HepG2 (cell line): ENCODE measurements around the gene NUP88. TPM values are rescaled to one million over a fixed set of nuclear protein-coding genes. Genes with fewer than 3 reads are reported as not detected.
A peak's percentile ranks its signal among the peaks of the same experiment; 100 is the strongest.

Experiments used
- ATAC-seq: fragments of 200-7000 bp; cut with Tn5 transposase; 3 replicates; pipeline ENCODE4 v1.9.1; 2020; ENCODE audit warnings: mild to moderate bottlenecking, moderate library complexity
- BruUV-seq: library from RNA; stranded (reverse); fragments of 400-500 nt; replicated peaks from 2 replicates; lab custom pipeline; 2021; lab: Mats Ljungman, UMichigan
- CTCF ChIA-PET: fragments of 300-600 bp; formaldehyde crosslinking; extraction: SDS; loops from one replicate; lab custom pipeline; 2021; ENCODE audit warnings: low total read pairs, inconsistent platforms, low intra/inter-chr PET ratio; lab: Yijun Ruan, JAX
- POLR2A ChIA-PET: fragments of 350-600 bp; sonication (Branson Sonifier 250); formaldehyde crosslinking; loops from one replicate; lab custom pipeline; 2020; ENCODE audit warnings: antibody characterized with exemption, inconsistent platforms; lab: Yijun Ruan, JAX
- DNase-seq: peaks from one replicate; pipeline ENCODE4 v3.0.0-alpha.2; 2015; ENCODE audit warnings: low spot score
- FAIRE-seq: peaks from 3 replicates; lab custom pipeline; 2011; peaks lifted over from hg19 to GRCh38; lab: Jason Lieb, UNC
- H2AFZ ChIP-seq: one replicate; pipeline ENCODE4 v1.6.1; 2011; ENCODE audit warnings: low read length, inconsistent platforms
- H3K27ac ChIP-seq: fragments of 300-600 bp; 3 replicates; pipeline ENCODE4 v1.8.0; 2011; ENCODE audit warnings: mixed run types, mild to moderate bottlenecking, mixed read lengths, low read length, inconsistent platforms; ENCODE audit not compliant: insufficient read depth; ENCODE audit errors: extremely low read length
- H3K27me3 ChIP-seq, 2 experiments: fragments of 200-600 bp in 1 of 2; 2 replicates in 1 of 2; 3 replicates in 1 of 2; pipeline versions ENCODE4 v1.6.0 to v1.8.0; 2011; ENCODE audit warnings: low read length in 2 of 2, mild to moderate bottlenecking in 2 of 2, moderate library complexity in 2 of 2, inconsistent platforms in 1 of 2; ENCODE audit not compliant: insufficient read depth in 2 of 2, control insufficient read depth in 1 of 2
- H3K36me3 ChIP-seq, 2 experiments: fragments of 200-600 bp in 1 of 2; replicated peaks in 1 of 2; 2 replicates in 1 of 2; 3 replicates in 1 of 2; pipeline versions ENCODE4 v1.5.1 to v1.8.0; 2011; ENCODE audit warnings: low read length in 2 of 2, inconsistent platforms in 1 of 2; ENCODE audit not compliant: insufficient read depth in 2 of 2, control insufficient read depth in 1 of 2
- H3K4me1 ChIP-seq: 2 replicates; pipeline ENCODE4 v1.5.1; 2012; ENCODE audit warnings: low read length, inconsistent platforms; ENCODE audit not compliant: insufficient read depth
- H3K4me2 ChIP-seq: 2 replicates; pipeline ENCODE4 v1.6.0; 2011; ENCODE audit warnings: low read depth, low read length, inconsistent platforms
- H3K4me3 ChIP-seq, 3 experiments: fragments of 200-600 bp in 1 of 3; sonication (generic), shearing (Covaris generic) in 1 of 3; replicated peaks in 1 of 3; 2 replicates each; pipeline ENCODE4 v1.5.1; 2011 to 2016; ENCODE audit warnings: low read length in 3 of 3, inconsistent platforms in 2 of 3, low read depth in 2 of 3, mild to moderate bottlenecking in 2 of 3, control low read depth in 1 of 3, mixed read lengths in 1 of 3; ENCODE audit not compliant: insufficient read depth in 1 of 3
- H3K79me2 ChIP-seq: one replicate; pipeline ENCODE4 v1.6.1; 2011; ENCODE audit warnings: low read length, inconsistent platforms; ENCODE audit not compliant: insufficient read depth
- H3K9ac ChIP-seq: 2 replicates; pipeline ENCODE4 v1.6.0; 2011; ENCODE audit warnings: mild to moderate bottlenecking, low read depth, low read length, inconsistent platforms; ENCODE audit not compliant: insufficient read depth
- H3K9me3 ChIP-seq: 2 replicates; pipeline ENCODE4 v1.5.1; 2012; ENCODE audit warnings: mild to moderate bottlenecking, low read length
- H4K20me1 ChIP-seq: 2 replicates; pipeline ENCODE4 v1.6.0; 2011; ENCODE audit warnings: inconsistent platforms, mild to moderate bottlenecking, low read length, moderate library complexity; ENCODE audit not compliant: insufficient read depth
- ARID3A ChIP-seq: IDR thresholded peaks from 2 replicates; pipeline ENCODE4 v1.6.1; 2012; ENCODE audit warnings: low read depth, low read length, improper control_type of control experiment
- ATF4 ChIP-seq, 2 experiments: fragments of 450-650 bp in 1 of 2; sonication (generic) in 1 of 2; formaldehyde crosslinking; IDR thresholded peaks; 2 replicates each; pipeline versions ENCODE4 v1.5.0 to v1.8.0; 2020 to 2022; ENCODE audit warnings: mild to moderate bottlenecking in 1 of 2, missing genetic modification reagents in 1 of 2
- CCAR2 ChIP-seq: fragments of 200-400 bp; formaldehyde crosslinking; optimal IDR thresholded peaks from 2 replicates; pipeline ENCODE3; 2018; ENCODE audit warnings: low read depth, mild to moderate bottlenecking, low read length, moderate library complexity
- ELF3 ChIP-seq: IDR thresholded peaks from 2 replicates; pipeline ENCODE4 v1.6.1; 2016; ENCODE audit warnings: missing genetic modification reagents, missing compliant biosample characterization
- FOXO4 ChIP-seq: sonication (generic); formaldehyde crosslinking; conservative IDR thresholded peaks from 2 replicates; pipeline ENCODE4 v1.8.1; 2023; ENCODE audit warnings: missing genetic modification reagents
- GRHL1 ChIP-seq: sonication (generic); formaldehyde crosslinking; conservative IDR thresholded peaks from 2 replicates; pipeline ENCODE4 v1.8.0; 2022; ENCODE audit warnings: missing genetic modification reagents
- KAT8 ChIP-seq: IDR thresholded peaks from 2 replicates; pipeline ENCODE4 v1.6.1; 2016; ENCODE audit warnings: missing genetic modification reagents, missing compliant biosample characterization
- MZF1 ChIP-seq: sonication (generic); formaldehyde crosslinking; IDR thresholded peaks from 2 replicates; pipeline ENCODE4 v1.8.1; 2023; ENCODE audit warnings: mild to moderate bottlenecking, missing genetic modification reagents, borderline replicate concordance
- ONECUT2 ChIP-seq: sonication (generic); formaldehyde crosslinking; IDR thresholded peaks from 2 replicates; pipeline ENCODE4 v1.4.0; 2020; ENCODE audit warnings: missing genetic modification reagents
- PAX8 ChIP-seq: sonication (generic); formaldehyde crosslinking; IDR thresholded peaks from 2 replicates; pipeline ENCODE4 v1.8.0; 2022; ENCODE audit warnings: mild to moderate bottlenecking, missing genetic modification reagents, borderline replicate concordance
- STAT5B ChIP-seq: sonication (generic); formaldehyde crosslinking; IDR thresholded peaks from 2 replicates; pipeline ENCODE4 v1.4.0; 2020; ENCODE audit warnings: missing genetic modification reagents
- ZBTB4 ChIP-seq: sonication (generic); formaldehyde crosslinking; IDR thresholded peaks from 2 replicates; pipeline ENCODE4 v1.4.0; 2020; ENCODE audit warnings: missing genetic modification reagents, mild to moderate bottlenecking, borderline replicate concordance
- ZNF282 ChIP-seq: fragments of 450-650 bp; IDR thresholded peaks from 2 replicates; pipeline ENCODE4 v1.6.1; 2018; ENCODE audit not compliant: partially characterized antibody
- ZNF556 ChIP-seq: sonication (generic); formaldehyde crosslinking; IDR thresholded peaks from 2 replicates; pipeline ENCODE4 v1.4.0; 2020; ENCODE audit warnings: mild to moderate bottlenecking, missing genetic modification reagents, borderline replicate concordance
- WGBS: methylation state at CpG from one replicate; pipeline ENCODE4 v1.1.6; 2017; ENCODE audit warnings: low lambda C conversion rate; 5-methylcytosine and 5-hydroxymethylcytosine counted together
- in situ Hi-C: cut with HindIII; loops from 2 replicates; pipeline ENCODE4 v1.10.0; 2017; ENCODE audit warnings: low pct_unique_long_range_greater_than_20kb; ENCODE audit not compliant: extremely low pct_ligation_motif_present
- intact Hi-C: fragments of 100-400 bp; cut with micrococcal nuclease; formaldehyde crosslinking; loops from one replicate; pipeline ENCODE4 v1.10.0; 2022; ENCODE audit not compliant: unreplicated experiment
- polyA plus RNA-seq, 8 experiments: library from polyadenylated mRNA; depleted of rRNA in 3 of 8; stranded (reverse) in 7 of 8; unstranded in 1 of 8; fragments of >200 nt; fragmentation: Illumina TruSeq in 4 of 8; extraction: Trizol in 4 of 8; gene quantifications; 2 replicates each; pipeline versions ENCODE4 v1.2.1 to v1.2.3, GENCODE V29; 2011 to 2016; ENCODE audit warnings: low read depth in 4 of 8, missing spikeins in 1 of 8, mixed read lengths in 1 of 8; ENCODE audit not compliant: insufficient read depth in 1 of 8
- total RNA-seq, 5 experiments: library from RNA; depleted of rRNA; stranded (reverse); fragments of >200 nt; fragmentation: Illumina TruSeq; extraction: Trizol; gene quantifications; 2 replicates each; pipeline ENCODE4 v1.2.3, GENCODE V29; 2016; ENCODE audit warnings: low read depth in 1 of 5

The NUP88 gene
- total and polyA plus RNA-seq, 2 of the 13 experiments (the other 11 are each of a cell fraction or from before 2014, with no cell fraction given), result 48.2 to 130 TPM

GRCh38 chr17:5405400-5405799, 14.1 kb downstream of the NUP88 start:
- FAIRE-seq (peak; percentile 92), DNase-seq (peak; percentile 91), ATAC-seq (peak; percentile 98)
- Histone ChIP-seq H3K4me3 (no peak overlapping the region; a peak in 1 of 6 replicates), H3K4me2 (peak overlapping the region; percentile 48), H3K27ac (peak overlapping the region; percentile 62), H4K20me1 (no peaks in the 10 kb centered on the region), H2AFZ (no peak overlapping the region), H3K4me1 (peaks cover 35% of the 10 kb centered on the region), H3K79me2 (peaks cover 5% of the 10 kb centered on the region), H3K36me3 (peaks cover 29 to 73% of the 10 kb centered on the region in 2 experiments), H3K9me3 (no peaks in the 10 kb centered on the region), H3K27me3 (no peaks in the 10 kb centered on the region), H3K9ac (no peak overlapping the region)
- WGBS, result 6% methylated on average over 4 of the region's 4 CpGs
- intact Hi-C loops, result no loop called here
- ChIA-PET CTCF (interaction anchor here (1.4 kb wide), 1 partner anchor 34 kb away, joined by 8 read pairs; the partner anchor contains the start of gene C1QBP), POLR2A (interaction anchor here (0.9 to 3.8 kb wide), 4 partner anchors 14 to 81 kb away, joined by 3 to 47 read pairs (median 4); partner anchors contain the start of genes C1QBP, DERL2, MIS12 and NUP88)
- in situ Hi-C loops, result no loop called here
- no TSS peak for BruUV-seq
- TF ChIP-seq MZF1 (CRISPR knock-in tag), result no peak
- TF ChIP-seq CCAR2, result no peak
- TF ChIP-seq ZNF556 (CRISPR knock-in tag), result no peak
- TF ChIP-seq ZNF282, result no peak
- no peak for TF ChIP-seq FOXO4
- TF ChIP-seq GRHL1 (CRISPR knock-in tag), result no peak
- TF ChIP-seq ONECUT2, result peak; percentile 54; the same call in 1 of the 2 replicates
- TF ChIP-seq STAT5B (CRISPR knock-in tag), result no peak
- TF ChIP-seq ATF4 (CRISPR knock-in tag; IDR thresholded peaks at IDR 0.05), result no peak
- TF ChIP-seq ARID3A, result peak; percentile 75; the same call in 1 of the 2 replicates
- no peak for TF ChIP-seq ZBTB4
- TF ChIP-seq PAX8 (CRISPR knock-in tag), result no peak
- TF ChIP-seq KAT8 (CRISPR knock-in tag), result peak; percentile 49; the same call in 1 of the 2 replicates
- TF ChIP-seq ELF3 (CRISPR knock-in tag), result peak; percentile 19; the same call in 1 of the 2 replicates
